GM23338 (cell line): ENCODE results near the gene DCN. TPM values are rescaled to one million over a fixed set of nuclear protein-coding genes. Genes with fewer than 3 reads are reported as not detected.

Experiments
- ATAC-seq: fragments of 200-7000 bp; cut with Tn5 transposase; 3 replicates; pipeline ENCODE4 v1.9.1; 2020
- DNase-seq: peaks from one replicate; pipeline ENCODE4 v3.0.0-alpha.2; 2015; ENCODE audit warnings: low spot score
- H2AFZ ChIP-seq: fragments of 200-600 bp; sonication (generic); 2 replicates; pipeline ENCODE4 v1.8.0; 2016; ENCODE audit warnings: antibody characterized with exemption, mild to moderate bottlenecking, moderate library complexity
- H3F3A ChIP-seq: fragments of 200-600 bp; sonication (generic); replicated peaks from 2 replicates; pipeline ENCODE4 v1.8.0; 2017; ENCODE audit warnings: antibody characterized with exemption, mixed run types, low read depth
- H3K27ac ChIP-seq: fragments of 200-600 bp; sonication (generic); 2 replicates; pipeline ENCODE4 v1.6.1; 2016; ENCODE audit warnings: low read depth
- H3K27me3 ChIP-seq: fragments of 200-600 bp; sonication (generic); 2 replicates; pipeline ENCODE4 v1.8.0; 2016; ENCODE audit warnings: mild to moderate bottlenecking, mixed run types, moderate library complexity; ENCODE audit not compliant: insufficient read depth
- H3K36me3 ChIP-seq: fragments of 200-600 bp; sonication (generic); 2 replicates; pipeline ENCODE4 v1.8.0; 2016; ENCODE audit warnings: mild to moderate bottlenecking; ENCODE audit not compliant: insufficient read depth
- H3K4me1 ChIP-seq: fragments of 200-600 bp; sonication (generic); 2 replicates; pipeline ENCODE4 v1.8.0; 2016; ENCODE audit warnings: mild to moderate bottlenecking, moderate library complexity; ENCODE audit not compliant: insufficient read depth
- H3K4me2 ChIP-seq: fragments of 200-600 bp; sonication (generic); 2 replicates; pipeline ENCODE4 v1.7.1; 2017; ENCODE audit warnings: mixed run types
- H3K4me3 ChIP-seq: fragments of 200-600 bp; sonication (generic); 2 replicates; pipeline ENCODE4 v1.6.1; 2016; ENCODE audit warnings: mixed run types
- H3K79me2 ChIP-seq: fragments of 200-600 bp; sonication (generic); replicated peaks from 2 replicates; pipeline ENCODE4 v1.8.0; 2017; ENCODE audit warnings: mild to moderate bottlenecking; ENCODE audit not compliant: insufficient read depth
- H3K9me2 ChIP-seq: fragments of 200-600 bp; sonication (generic); 2 replicates; pipeline ENCODE4 v1.8.0; 2017; ENCODE audit not compliant: insufficient read depth
- H4K20me1 ChIP-seq: fragments of 200-600 bp; sonication (generic); replicated peaks from 2 replicates; pipeline ENCODE4 v1.8.0; 2017; ENCODE audit warnings: mild to moderate bottlenecking; ENCODE audit not compliant: insufficient read depth
- H3K27ac Mint-ChIP-seq: 2 replicates; pipeline ENCODE4 v1.8.0; 2020; ENCODE audit warnings: inconsistent platforms, mild to moderate bottlenecking, moderate library complexity, mixed read lengths
- H3K27me3 Mint-ChIP-seq: 3 replicates; pipeline ENCODE4 v1.8.0; 2022; ENCODE audit warnings: low read depth, mild to moderate bottlenecking, moderate library complexity, mixed read lengths, inconsistent platforms; ENCODE audit not compliant: insufficient read depth, poor library complexity
- H3K36me3 Mint-ChIP-seq: 3 replicates; pipeline ENCODE4 v1.8.0; 2021; ENCODE audit warnings: low read depth, mild to moderate bottlenecking, inconsistent platforms, moderate library complexity, mixed read lengths
- H3K4me1 Mint-ChIP-seq: 3 replicates; pipeline ENCODE4 v1.8.0; 2020; ENCODE audit warnings: mild to moderate bottlenecking, inconsistent platforms, mixed read lengths
- H3K4me3 Mint-ChIP-seq: 3 replicates; pipeline ENCODE4 v1.8.0; 2021; ENCODE audit warnings: moderate library complexity, mild to moderate bottlenecking, inconsistent platforms, mixed read lengths
- H3K9me3 Mint-ChIP-seq: 3 replicates; pipeline ENCODE4 v1.8.0; 2020; ENCODE audit warnings: moderate library complexity, mild to moderate bottlenecking, inconsistent platforms, mixed read lengths
- CREB1 ChIP-seq: fragments of 250-450 bp; sonication (Bioruptor Pico); IDR thresholded peaks from 2 replicates; pipeline ENCODE4 v1.5.0; 2020; ENCODE audit warnings: low read depth, mild to moderate bottlenecking, moderate library complexity
- EZH2 ChIP-seq: fragments of 200-600 bp; sonication (generic); IDR thresholded peaks from one replicate; pipeline ENCODE4 v1.8.0; 2017; ENCODE audit warnings: antibody characterized with exemption, mild to moderate bottlenecking, low read depth; ENCODE audit not compliant: unreplicated experiment
- EZH2phosphoT487 ChIP-seq: fragments of 200-600 bp; sonication (generic); IDR thresholded peaks from one replicate; pipeline ENCODE4 v1.8.1; 2018; ENCODE audit warnings: antibody characterized with exemption; ENCODE audit not compliant: unreplicated experiment
- JUNB ChIP-seq: IDR thresholded peaks from one replicate; pipeline ENCODE4 v1.6.1; 2016; ENCODE audit warnings: antibody characterized with exemption; ENCODE audit not compliant: unreplicated experiment
- NANOG ChIP-seq: IDR thresholded peaks from 2 replicates; pipeline ENCODE4 v1.6.1; 2016; ENCODE audit warnings: antibody characterized with exemption, borderline replicate concordance
- POLR2AphosphoS5 ChIP-seq: IDR thresholded peaks from 2 replicates; pipeline ENCODE4 v1.6.1; 2016; ENCODE audit warnings: antibody characterized with exemption, low read depth
- STAT1 ChIP-seq: IDR thresholded peaks from one replicate; pipeline ENCODE4 v1.6.1; 2016; ENCODE audit warnings: antibody characterized with exemption; ENCODE audit not compliant: unreplicated experiment
- ZNF114 ChIP-seq: fragments of 250-450 bp; sonication (Bioruptor Pico); IDR thresholded peaks from 2 replicates; pipeline ENCODE4 v1.5.0; 2020; ENCODE audit warnings: mild to moderate bottlenecking, moderate library complexity
- ZNF331 ChIP-seq: fragments of 250-450 bp; sonication (Bioruptor Pico); IDR thresholded peaks from 2 replicates; pipeline ENCODE4 v1.5.0; 2020; ENCODE audit warnings: low read depth, mild to moderate bottlenecking, moderate library complexity
- polyA plus RNA-seq: library from polyadenylated mRNA; unstranded; fragments of >200 nt; fragmentation: Nextera tagmentation; extraction: Ambion mirVana; gene quantifications from 2 replicates; pipeline ENCODE4 v1.2.1, GENCODE V29; 2016
- total RNA-seq: library from RNA; depleted of rRNA; stranded (reverse); fragments of >200 nt; shearing (Covaris generic); gene quantifications from 2 replicates; pipeline ENCODE4 v1.2.3, GENCODE V29; 2014
- TF ChIP-seq, protein P1 (sequence below), 2 experiments: fragments of 200-600 bp in 1 of 2; sonication (generic) in 1 of 2; conservative IDR thresholded peaks; 2 replicates each; pipeline versions ENCODE4 v1.5.1 to v1.6.1; 2016 to 2017; ENCODE audit warnings: antibody characterized with exemption in 2 of 2, low read depth in 2 of 2, mild to moderate bottlenecking in 2 of 2, moderate library complexity in 1 of 2
- TF ChIP-seq, protein P2 (sequence below): IDR thresholded peaks from 2 replicates; pipeline ENCODE4 v1.6.1; 2016; ENCODE audit warnings: antibody characterized with exemption

The DCN gene
- total and polyA plus RNA-seq, 2 experiments from 2014 or later: not detected

DNA sequence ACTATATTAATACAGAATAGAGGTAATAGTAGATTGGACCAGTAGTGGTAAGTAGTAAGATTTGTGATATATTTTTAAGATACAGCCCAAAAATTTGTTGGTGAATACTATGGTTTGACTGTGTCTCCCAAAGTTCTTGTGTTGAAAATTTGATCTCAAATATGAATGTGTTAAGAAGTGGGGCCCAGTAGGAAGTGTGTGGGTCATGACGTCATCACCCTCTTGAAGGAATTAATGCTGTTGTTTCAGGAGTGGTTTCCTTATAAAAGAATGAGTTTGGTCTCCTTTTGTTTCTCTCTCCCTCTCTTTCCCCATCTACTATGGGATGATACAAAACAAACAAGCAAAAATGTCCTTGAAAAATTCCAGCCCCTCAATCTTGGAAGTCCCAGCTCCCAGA is 87.7 kb downstream of the DCN start (continued):
- TF ChIP-seq NANOG (no peak), EZH2 (no peak), JUNB (no peak), POLR2AphosphoS5 (no peak), CREB1 (CRISPR knock-in tag) (no peak), ZNF114 (CRISPR knock-in tag) (no peak)
- TF ChIP-seq, protein P1, sequence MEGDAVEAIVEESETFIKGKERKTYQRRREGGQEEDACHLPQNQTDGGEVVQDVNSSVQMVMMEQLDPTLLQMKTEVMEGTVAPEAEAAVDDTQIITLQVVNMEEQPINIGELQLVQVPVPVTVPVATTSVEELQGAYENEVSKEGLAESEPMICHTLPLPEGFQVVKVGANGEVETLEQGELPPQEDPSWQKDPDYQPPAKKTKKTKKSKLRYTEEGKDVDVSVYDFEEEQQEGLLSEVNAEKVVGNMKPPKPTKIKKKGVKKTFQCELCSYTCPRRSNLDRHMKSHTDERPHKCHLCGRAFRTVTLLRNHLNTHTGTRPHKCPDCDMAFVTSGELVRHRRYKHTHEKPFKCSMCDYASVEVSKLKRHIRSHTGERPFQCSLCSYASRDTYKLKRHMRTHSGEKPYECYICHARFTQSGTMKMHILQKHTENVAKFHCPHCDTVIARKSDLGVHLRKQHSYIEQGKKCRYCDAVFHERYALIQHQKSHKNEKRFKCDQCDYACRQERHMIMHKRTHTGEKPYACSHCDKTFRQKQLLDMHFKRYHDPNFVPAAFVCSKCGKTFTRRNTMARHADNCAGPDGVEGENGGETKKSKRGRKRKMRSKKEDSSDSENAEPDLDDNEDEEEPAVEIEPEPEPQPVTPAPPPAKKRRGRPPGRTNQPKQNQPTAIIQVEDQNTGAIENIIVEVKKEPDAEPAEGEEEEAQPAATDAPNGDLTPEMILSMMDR (conservative IDR thresholded peaks at IDR 0.05; ENCODE audit: low read depth in 2 of 2): no peak

DNA sequence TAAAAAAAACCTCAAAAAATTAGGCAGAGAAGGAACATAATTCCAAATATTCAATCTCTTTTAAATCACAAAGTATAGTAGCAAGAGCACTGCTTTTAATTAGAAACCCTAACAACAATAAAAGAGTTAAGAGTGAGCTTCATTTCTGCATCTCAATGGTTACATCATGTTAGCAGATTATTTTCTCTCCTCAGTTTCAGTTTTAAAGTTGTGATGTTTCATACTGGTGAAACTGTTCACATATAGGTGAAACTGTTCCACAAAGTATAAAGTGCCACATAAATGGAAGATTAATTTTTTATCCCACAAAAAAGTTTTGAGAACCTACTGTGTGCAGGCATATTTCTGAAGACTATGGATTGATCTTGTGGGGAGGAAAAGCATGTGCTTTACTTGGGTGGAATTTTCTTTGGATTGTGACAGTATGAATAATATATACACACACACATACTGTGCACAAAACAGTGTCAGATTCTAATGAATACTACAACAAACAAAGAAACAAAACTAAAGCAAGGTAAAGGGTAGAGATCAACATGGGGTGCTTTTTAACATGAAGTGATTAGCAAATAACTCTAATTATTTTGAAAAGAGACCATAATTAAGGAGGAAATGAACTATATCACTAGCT is 88.5 kb downstream of the DCN start:
- H3K4me3 ChIP-seq: no peak overlapping the region
- H3K36me3 Mint-ChIP-seq: peaks cover 14% of the 10 kb centered on the region; the same call in 2 of the 3 replicates
- no peaks in the 10 kb centered on the region for H3K27me3 Mint-ChIP-seq
- H3K9me2 ChIP-seq: no peaks in the 10 kb centered on the region; the same call in 1 of the 2 replicates
- no peaks in the 10 kb centered on the region for H3F3A ChIP-seq
- peaks cover 10% of the 10 kb centered on the region; the same call in 1 of the 2 replicates for H3K36me3 ChIP-seq
- DNase-seq (no peak), ATAC-seq (no peak)
- no peaks in the 10 kb centered on the region for H3K27me3 ChIP-seq
- no peak overlapping the region for H3K27ac ChIP-seq
- no peak overlapping the region for H2AFZ ChIP-seq
- TF ChIP-seq ZNF114 (CRISPR knock-in tag) (no peak), JUNB (no peak), EZH2 (no peak), CREB1 (CRISPR knock-in tag) (no peak), ZNF331 (CRISPR knock-in tag) (no peak)
- no peaks in the 10 kb centered on the region for H4K20me1 ChIP-seq
- H3K79me2 ChIP-seq: no peaks in the 10 kb centered on the region
- peaks cover 21% of the 10 kb centered on the region for H3K9me3 Mint-ChIP-seq
- 0 out of 2 replicates have a peak, but pooled peaks cover 4% of the 10 kb centered on the region for H3K4me1 ChIP-seq
- no peak overlapping the region for H3K4me2 ChIP-seq
- H3K27ac Mint-ChIP-seq: no peak overlapping the region; the same call in 1 of the 2 replicates
- no peaks in the 10 kb centered on the region for H3K4me1 Mint-ChIP-seq
- no peak overlapping the region for H3K4me3 Mint-ChIP-seq

DNA sequence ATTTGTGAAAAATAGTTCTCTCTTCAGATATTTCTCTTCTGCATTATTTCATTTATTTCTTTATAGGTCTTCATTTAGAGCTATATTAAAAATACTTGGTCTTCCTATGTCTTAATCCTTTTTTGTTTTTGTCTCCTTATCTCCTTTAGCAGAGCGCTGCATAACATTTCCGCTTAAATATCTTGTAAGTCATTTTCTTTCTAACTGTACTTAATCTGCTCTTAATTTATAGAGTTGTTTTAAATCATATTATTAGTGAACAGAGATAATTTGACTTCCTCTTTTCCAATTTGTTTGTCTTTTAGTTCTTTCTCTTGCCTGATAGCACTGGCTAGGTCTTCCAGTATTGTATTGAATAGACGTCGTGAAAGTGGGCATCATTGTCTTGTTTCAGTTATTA is 89.3 kb downstream of the DCN start:
- Histone ChIP-seq H3K4me3 (no peak overlapping the region), H2AFZ (no peak overlapping the region), H3K4me2 (no peak overlapping the region), H3K9me2 (no peaks in the 10 kb centered on the region; the same call in 1 of the 2 replicates), H3K4me1 (0 out of 2 replicates have a peak, but pooled peaks cover 4% of the 10 kb centered on the region), H4K20me1 (no peaks in the 10 kb centered on the region), H3K27ac (no peak overlapping the region), H3F3A (no peaks in the 10 kb centered on the region), H3K79me2 (no peaks in the 10 kb centered on the region), H3K27me3 (no peaks in the 10 kb centered on the region), H3K36me3 (peaks cover 10% of the 10 kb centered on the region; the same call in 1 of the 2 replicates)
- no peaks in the 10 kb centered on the region for H3K27me3 Mint-ChIP-seq
- H3K36me3 Mint-ChIP-seq: peaks cover 21% of the 10 kb centered on the region; the same call in 2 of the 3 replicates
- DNase-seq (no peak), ATAC-seq (no peak)
- no peaks in the 10 kb centered on the region for H3K4me1 Mint-ChIP-seq
- no peak overlapping the region for H3K4me3 Mint-ChIP-seq
- H3K27ac Mint-ChIP-seq: no peak overlapping the region
- H3K9me3 Mint-ChIP-seq: peaks cover 29% of the 10 kb centered on the region
- TF ChIP-seq STAT1: no peak
- no peak for TF ChIP-seq JUNB
- no peak for TF ChIP-seq EZH2phosphoT487
- TF ChIP-seq, protein P2, sequence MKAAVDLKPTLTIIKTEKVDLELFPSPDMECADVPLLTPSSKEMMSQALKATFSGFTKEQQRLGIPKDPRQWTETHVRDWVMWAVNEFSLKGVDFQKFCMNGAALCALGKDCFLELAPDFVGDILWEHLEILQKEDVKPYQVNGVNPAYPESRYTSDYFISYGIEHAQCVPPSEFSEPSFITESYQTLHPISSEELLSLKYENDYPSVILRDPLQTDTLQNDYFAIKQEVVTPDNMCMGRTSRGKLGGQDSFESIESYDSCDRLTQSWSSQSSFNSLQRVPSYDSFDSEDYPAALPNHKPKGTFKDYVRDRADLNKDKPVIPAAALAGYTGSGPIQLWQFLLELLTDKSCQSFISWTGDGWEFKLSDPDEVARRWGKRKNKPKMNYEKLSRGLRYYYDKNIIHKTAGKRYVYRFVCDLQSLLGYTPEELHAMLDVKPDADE: no peak
- TF ChIP-seq ZNF114 (CRISPR knock-in tag): no peak
- TF ChIP-seq POLR2AphosphoS5: no peak
- no peak for TF ChIP-seq CREB1 (CRISPR knock-in tag)
